HCT116 (cell line): ENCODE results near the gene TSPAN5. TPM values are rescaled to one million over a fixed set of nuclear protein-coding genes. Genes with fewer than 3 reads are reported as not detected.

Experiments used
- ATAC-seq: fragments of 200-7000 bp; cut with Tn5 transposase; 2 replicates; pipeline ENCODE4 v1.9.1; 2020; ENCODE audit warnings: mild to moderate bottlenecking, moderate library complexity
- BruUV-seq: library from RNA; stranded (reverse); fragments of 400-500 nt; replicated peaks from 2 replicates; lab custom pipeline; 2021; lab: Mats Ljungman, UMichigan
- CTCF ChIA-PET: fragments of 300-600 bp; sonication (Branson Sonifier 250); formaldehyde crosslinking; loops from one replicate; lab custom pipeline; 2021; ENCODE audit warnings: antibody characterized with exemption; lab: Charles Lee
- POLR2A ChIA-PET: fragments of 300-600, 350-600 bp; sonication (Branson Sonifier 250); formaldehyde crosslinking; loops from one replicate; lab custom pipeline; 2021; ENCODE audit warnings: antibody characterized with exemption; lab: Charles Lee
- RAD21 ChIA-PET, 2 experiments: fragments of 300-600 bp; sonication (Branson Sonifier 250); formaldehyde crosslinking; loops; one replicate each; lab custom pipeline; 2023; ENCODE audit warnings: low total read pairs in 2 of 2; ENCODE audit not compliant: uncharacterized antibody in 2 of 2, unreplicated experiment in 2 of 2, low non-redundant PET in 1 of 2; lab: Charles Lee
- DNase-seq: peaks from one replicate; pipeline ENCODE4 v3.0.0-alpha.2; 2010; ENCODE audit warnings: low read depth, low spot score
- H2AFZ ChIP-seq: fragments of 200-600 bp; shearing (Covaris generic), sonication (generic); 2 replicates; pipeline ENCODE4 v1.6.1; 2017; ENCODE audit warnings: low read depth, mixed run types, mixed read lengths, antibody characterized with exemption, low read length; ENCODE audit not compliant: poor library complexity, severe bottlenecking
- H3K27ac ChIP-seq: 2 replicates; pipeline ENCODE4 v1.5.1; 2012; ENCODE audit warnings: low read depth, low read length
- H3K27me3 ChIP-seq: fragments of 200-600 bp; sonication (generic); 2 replicates; pipeline ENCODE4 v1.6.1; 2016; ENCODE audit warnings: mixed run types, low read length, mixed read lengths; ENCODE audit not compliant: insufficient read depth
- H3K36me3 ChIP-seq, 2 experiments: fragments of 200-500 bp in 1 of 2; fragments of 200-600 bp in 1 of 2; sonication (Bioruptor generic) in 1 of 2; sonication (generic) in 1 of 2; 2 replicates each; pipeline versions ENCODE4 v1.5.1 to v1.6.1; 2014 to 2016; ENCODE audit warnings: low read length in 2 of 2, inconsistent platforms in 1 of 2, mixed read lengths in 1 of 2, mixed run types in 1 of 2; ENCODE audit not compliant: insufficient read depth in 2 of 2, control insufficient read depth in 1 of 2
- H3K4me1 ChIP-seq, 2 experiments: fragments of 200-600 bp in 1 of 2; sonication (generic) in 1 of 2; 2 replicates each; pipeline versions ENCODE4 v1.5.1 to v1.6.1; 2012 to 2017; ENCODE audit warnings: low read length in 2 of 2, inconsistent platforms in 1 of 2, mild to moderate bottlenecking in 1 of 2, mixed read lengths in 1 of 2, mixed run types in 1 of 2, moderate library complexity in 1 of 2; ENCODE audit not compliant: insufficient read depth in 2 of 2, control insufficient read depth in 1 of 2
- H3K4me2 ChIP-seq: fragments of 200-600 bp; sonication (generic); 2 replicates; pipeline ENCODE4 v1.6.1; 2017; ENCODE audit warnings: mixed run types, low read length, mixed read lengths
- H3K4me3 ChIP-seq, 2 experiments: fragments of 200-600 bp in 1 of 2; sonication (generic) in 1 of 2; replicated peaks in 1 of 2; 2 replicates each; pipeline ENCODE4 v1.5.1; 2011 to 2016; ENCODE audit warnings: low read length in 2 of 2, control low read depth in 1 of 2, low read depth in 1 of 2, mild to moderate bottlenecking in 1 of 2, mixed read lengths in 1 of 2, mixed run types in 1 of 2
- H3K79me2 ChIP-seq: fragments of 200-600 bp; sonication (generic); 2 replicates; pipeline ENCODE4 v1.6.1; 2017; ENCODE audit warnings: mild to moderate bottlenecking, mixed run types, low read length, moderate library complexity, mixed read lengths; ENCODE audit not compliant: insufficient read depth
- H3K9ac ChIP-seq: fragments of 200-600 bp; sonication (generic); 2 replicates; pipeline ENCODE4 v1.6.1; 2016; ENCODE audit warnings: low read length, mixed read lengths
- H3K9me2 ChIP-seq: fragments of 200-600 bp; sonication (generic), shearing (Covaris generic); 2 replicates; pipeline ENCODE4 v1.6.1; 2017; ENCODE audit warnings: mixed run types, mild to moderate bottlenecking, moderate library complexity; ENCODE audit not compliant: insufficient read depth
- H3K9me3 ChIP-seq, 2 experiments: fragments of 200-500 bp in 1 of 2; fragments of 200-600 bp in 1 of 2; sonication (Bioruptor generic) in 1 of 2; sonication (generic) in 1 of 2; 2 replicates each; pipeline ENCODE4 v1.6.1; 2014 to 2017; ENCODE audit warnings: low read length in 2 of 2, mixed read lengths in 2 of 2, inconsistent platforms in 1 of 2, low read depth in 1 of 2, mild to moderate bottlenecking in 1 of 2, mixed run types in 1 of 2, moderate library complexity in 1 of 2; ENCODE audit not compliant: control insufficient read depth in 1 of 2, insufficient read depth in 1 of 2
- H4K20me1 ChIP-seq: fragments of 200-600 bp; sonication (generic), shearing (Covaris generic); 2 replicates; pipeline ENCODE4 v1.6.1; 2017; ENCODE audit warnings: mixed run types, mild to moderate bottlenecking, moderate library complexity; ENCODE audit not compliant: insufficient read depth
- ELF1 ChIP-seq: IDR thresholded peaks from 2 replicates; pipeline ENCODE4 v1.6.1; 2012; ENCODE audit warnings: low read depth, borderline replicate concordance
- FOSL1 ChIP-seq: IDR thresholded peaks from 2 replicates; pipeline ENCODE4 v1.6.1; 2012; ENCODE audit warnings: low read depth
- JUND ChIP-seq: IDR thresholded peaks from 2 replicates; pipeline ENCODE4 v1.6.1; 2012
- POLR2A ChIP-seq: IDR thresholded peaks from 2 replicates; pipeline ENCODE4 v1.7.0; 2011; ENCODE audit warnings: borderline replicate concordance; ENCODE audit not compliant: insufficient read depth, insufficient read length; ENCODE audit errors: extremely low read depth
- SP1 ChIP-seq: IDR thresholded peaks from 2 replicates; pipeline ENCODE4 v1.6.1; 2012; ENCODE audit warnings: low read depth
- ZFX ChIP-seq: fragments of 450-650 bp; IDR thresholded peaks from 2 replicates; pipeline ENCODE4 v1.6.1; 2017
- intact Hi-C: fragments of 100-400 bp; cut with micrococcal nuclease; formaldehyde crosslinking; loops from 2 replicates; pipeline ENCODE4 v1.10.0; 2022
- total RNA-seq: library from RNA; stranded (reverse); gene quantifications from one replicate; pipeline ENCODE4 v1.2.1, GENCODE V29; 2021; ENCODE audit not compliant: unreplicated experiment
- TF ChIP-seq, protein P1 (sequence below), 3 experiments: fragments of 200-600 bp in 1 of 3; sonication (generic) in 1 of 3; IDR thresholded peaks in 2 of 3; conservative IDR thresholded peaks in 1 of 3; 2 replicates each; pipeline ENCODE4 v1.5.1; 2012 to 2017; ENCODE audit warnings: low read depth in 2 of 3, low read length in 2 of 3, antibody characterized with exemption in 1 of 3, borderline replicate concordance in 1 of 3, control low read depth in 1 of 3, mild to moderate bottlenecking in 1 of 3, mixed read lengths in 1 of 3, mixed run types in 1 of 3, moderate library complexity in 1 of 3; ENCODE audit not compliant: insufficient read depth in 1 of 3
- TF ChIP-seq, protein P2 (sequence below): IDR thresholded peaks from 2 replicates; pipeline ENCODE4 v1.6.1; 2012; ENCODE audit warnings: low read depth

TSPAN5 gene
- total RNA-seq, 1 experiment from 2014 or later: 56.8 TPM

DNA sequence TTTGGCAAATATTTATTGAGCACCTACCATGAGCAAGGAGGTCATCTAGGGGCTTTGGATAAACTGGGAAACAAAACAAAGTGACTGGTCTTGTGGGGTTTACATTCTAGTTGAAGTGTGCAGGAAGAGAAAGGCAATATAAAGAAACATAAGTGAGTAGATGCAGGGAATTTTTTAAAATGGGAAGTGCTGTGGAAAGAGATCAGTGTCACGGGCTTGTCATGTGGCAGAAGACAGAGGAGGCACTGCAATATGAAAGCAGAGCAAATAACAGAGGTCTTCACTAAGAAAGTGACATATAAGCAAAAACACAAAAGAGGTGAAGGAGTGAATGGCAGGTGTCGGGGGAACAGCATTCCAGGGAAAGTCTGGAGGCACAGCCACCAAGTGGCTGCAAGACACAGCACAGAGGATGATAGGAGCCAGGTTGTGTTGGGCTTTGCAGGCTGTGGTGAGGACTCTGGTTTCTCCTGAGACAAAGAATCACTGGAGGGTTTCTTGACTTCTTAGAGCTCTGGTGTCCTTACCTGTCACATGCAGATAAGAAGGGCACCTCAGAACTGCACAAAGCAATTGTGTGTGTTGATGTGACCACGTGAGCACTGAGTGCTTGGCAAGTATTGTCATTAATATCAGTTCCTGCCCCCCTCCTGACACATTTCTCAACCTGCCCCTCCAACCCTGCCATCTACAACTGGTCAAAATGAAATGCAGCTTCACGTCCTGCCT is 143.5 kb downstream of the TSPAN5 start:
- DNase-seq (no peak), ATAC-seq (no peak; the same call in 1 of the 2 replicates)
- no peaks in the 10 kb centered on the region for H3K9me3 ChIP-seq
- ChIA-PET CTCF (no interaction called here), RAD21 (no interaction called here), POLR2A (no interaction called here)
- no peak overlapping the region for H2AFZ ChIP-seq
- no peak overlapping the region for H3K9ac ChIP-seq
- H4K20me1 ChIP-seq: no peaks in the 10 kb centered on the region
- H3K36me3 ChIP-seq: no peaks in the 10 kb centered on the region
- no peaks in the 10 kb centered on the region for H3K27me3 ChIP-seq
- H3K4me1 ChIP-seq: peaks cover 44 to 69% of the 10 kb centered on the region in 2 experiments
- peaks cover 92% of the 10 kb centered on the region for H3K79me2 ChIP-seq
- no peak overlapping the region for H3K27ac ChIP-seq
- H3K9me2 ChIP-seq: no peaks in the 10 kb centered on the region
- H3K4me2 ChIP-seq: 0 out of 2 replicates have a peak overlapping the region, but pooled peaks have one; percentile 65
- H3K4me3 ChIP-seq: no peak overlapping the region
- TF ChIP-seq JUND (no peak), ELF1 (no peak), FOSL1 (no peak), ZFX (no peak), SP1 (no peak), POLR2A (no peak)
- TF ChIP-seq, protein P1, sequence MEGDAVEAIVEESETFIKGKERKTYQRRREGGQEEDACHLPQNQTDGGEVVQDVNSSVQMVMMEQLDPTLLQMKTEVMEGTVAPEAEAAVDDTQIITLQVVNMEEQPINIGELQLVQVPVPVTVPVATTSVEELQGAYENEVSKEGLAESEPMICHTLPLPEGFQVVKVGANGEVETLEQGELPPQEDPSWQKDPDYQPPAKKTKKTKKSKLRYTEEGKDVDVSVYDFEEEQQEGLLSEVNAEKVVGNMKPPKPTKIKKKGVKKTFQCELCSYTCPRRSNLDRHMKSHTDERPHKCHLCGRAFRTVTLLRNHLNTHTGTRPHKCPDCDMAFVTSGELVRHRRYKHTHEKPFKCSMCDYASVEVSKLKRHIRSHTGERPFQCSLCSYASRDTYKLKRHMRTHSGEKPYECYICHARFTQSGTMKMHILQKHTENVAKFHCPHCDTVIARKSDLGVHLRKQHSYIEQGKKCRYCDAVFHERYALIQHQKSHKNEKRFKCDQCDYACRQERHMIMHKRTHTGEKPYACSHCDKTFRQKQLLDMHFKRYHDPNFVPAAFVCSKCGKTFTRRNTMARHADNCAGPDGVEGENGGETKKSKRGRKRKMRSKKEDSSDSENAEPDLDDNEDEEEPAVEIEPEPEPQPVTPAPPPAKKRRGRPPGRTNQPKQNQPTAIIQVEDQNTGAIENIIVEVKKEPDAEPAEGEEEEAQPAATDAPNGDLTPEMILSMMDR (IDR thresholded peaks at IDR 0.05 in 2 of 3, conservative IDR thresholded peaks at IDR 0.05 in 1 of 3; ENCODE audit: borderline replicate concordance in 1 of 3, insufficient read depth in 1 of 3, low read depth in 2 of 3, low read length in 2 of 3): no peak
- TF ChIP-seq, protein P2, sequence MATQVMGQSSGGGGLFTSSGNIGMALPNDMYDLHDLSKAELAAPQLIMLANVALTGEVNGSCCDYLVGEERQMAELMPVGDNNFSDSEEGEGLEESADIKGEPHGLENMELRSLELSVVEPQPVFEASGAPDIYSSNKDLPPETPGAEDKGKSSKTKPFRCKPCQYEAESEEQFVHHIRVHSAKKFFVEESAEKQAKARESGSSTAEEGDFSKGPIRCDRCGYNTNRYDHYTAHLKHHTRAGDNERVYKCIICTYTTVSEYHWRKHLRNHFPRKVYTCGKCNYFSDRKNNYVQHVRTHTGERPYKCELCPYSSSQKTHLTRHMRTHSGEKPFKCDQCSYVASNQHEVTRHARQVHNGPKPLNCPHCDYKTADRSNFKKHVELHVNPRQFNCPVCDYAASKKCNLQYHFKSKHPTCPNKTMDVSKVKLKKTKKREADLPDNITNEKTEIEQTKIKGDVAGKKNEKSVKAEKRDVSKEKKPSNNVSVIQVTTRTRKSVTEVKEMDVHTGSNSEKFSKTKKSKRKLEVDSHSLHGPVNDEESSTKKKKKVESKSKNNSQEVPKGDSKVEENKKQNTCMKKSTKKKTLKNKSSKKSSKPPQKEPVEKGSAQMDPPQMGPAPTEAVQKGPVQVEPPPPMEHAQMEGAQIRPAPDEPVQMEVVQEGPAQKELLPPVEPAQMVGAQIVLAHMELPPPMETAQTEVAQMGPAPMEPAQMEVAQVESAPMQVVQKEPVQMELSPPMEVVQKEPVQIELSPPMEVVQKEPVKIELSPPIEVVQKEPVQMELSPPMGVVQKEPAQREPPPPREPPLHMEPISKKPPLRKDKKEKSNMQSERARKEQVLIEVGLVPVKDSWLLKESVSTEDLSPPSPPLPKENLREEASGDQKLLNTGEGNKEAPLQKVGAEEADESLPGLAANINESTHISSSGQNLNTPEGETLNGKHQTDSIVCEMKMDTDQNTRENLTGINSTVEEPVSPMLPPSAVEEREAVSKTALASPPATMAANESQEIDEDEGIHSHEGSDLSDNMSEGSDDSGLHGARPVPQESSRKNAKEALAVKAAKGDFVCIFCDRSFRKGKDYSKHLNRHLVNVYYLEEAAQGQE: no peak
- BruUV-seq: no TSS peak
- intact Hi-C loops: loop anchor here (10.0 kb wide), 1 partner anchor 110 kb away; no protein-coding TSS in a partner anchor
